T-cell (primary cell): ENCODE results near the gene UBAP1L. TPM values are rescaled to one million over a fixed set of nuclear protein-coding genes. Genes with fewer than 3 reads are reported as not detected.

ENCODE experiments used
- ATAC-seq, 4 experiments: fragments of 200-7000 bp in 3 of 4; fragments of 150-1000 bp in 1 of 4; cut with Tn5 transposase; replicated peaks in 1 of 4; 1 replicate in 3 of 4; 2 replicates in 1 of 4; pipeline ENCODE4 v1.10.0; 2021; ENCODE audit warnings: moderate library complexity in 3 of 4, mild to moderate bottlenecking in 2 of 4, moderate number of reproducible peaks in 1 of 4
- CTCF ChIA-PET, 2 donors: fragments of 300-600 bp; sonication (Branson Sonifier 250); formaldehyde crosslinking; loops; one replicate each; lab custom pipeline; 2022; ENCODE audit warnings: antibody characterized with exemption in 2 of 2; lab: Charles Lee
- POLR2A ChIA-PET, 2 donors: fragments of 300-600 bp; sonication (Branson Sonifier 250); formaldehyde crosslinking; loops; one replicate each; lab custom pipeline; 2022; ENCODE audit warnings: antibody characterized with exemption in 2 of 2; lab: Charles Lee
- DNase-seq, 35 experiments: peaks; one replicate each; pipeline versions ENCODE4 v3.0.0 to v3.0.0-alpha.2; 2013 to 2023
- H3K27ac ChIP-seq: one replicate; pipeline ENCODE4 v1.5.1; 2013; ENCODE audit warnings: low read length
- H3K27me3 ChIP-seq, 2 experiments: replicated peaks in 1 of 2; 1 replicate in 1 of 2; 2 replicates in 1 of 2; pipeline versions ENCODE4 v1.6.1 to v1.7.0; 2013; ENCODE audit warnings: low read length in 1 of 2, mixed read lengths in 1 of 2; ENCODE audit not compliant: control insufficient read depth in 2 of 2, insufficient read depth in 2 of 2; ENCODE audit errors: extremely low read depth in 1 of 2
- H3K36me3 ChIP-seq, 2 donors: 1 replicate in 1 of 2; 2 replicates in 1 of 2; pipeline versions ENCODE4 v1.6.1 to v1.7.0; 2013; ENCODE audit warnings: low read length in 1 of 2; ENCODE audit not compliant: control insufficient read depth in 2 of 2, insufficient read depth in 1 of 2; ENCODE audit errors: extremely low read depth in 1 of 2
- H3K4me1 ChIP-seq, 2 experiments: 1 replicate in 1 of 2; 2 replicates in 1 of 2; pipeline versions ENCODE4 v1.6.1 to v1.7.0; 2013; ENCODE audit warnings: low read length in 2 of 2, mixed read lengths in 1 of 2; ENCODE audit not compliant: insufficient read depth in 2 of 2, control insufficient read depth in 1 of 2; ENCODE audit errors: extremely low read depth in 1 of 2
- H3K4me3 ChIP-seq, 2 donors: 1 replicate in 1 of 2; 2 replicates in 1 of 2; pipeline versions ENCODE4 v1.5.1 to v1.7.0; 2013; ENCODE audit warnings: mild to moderate bottlenecking in 2 of 2, low read length in 1 of 2, moderate library complexity in 1 of 2; ENCODE audit not compliant: control insufficient read depth in 1 of 2; ENCODE audit errors: extremely low read depth in 1 of 2
- H3K9me3 ChIP-seq: 2 replicates; pipeline ENCODE4 v1.7.0; 2013
- H3K27ac Mint-ChIP-seq, 2 donors: one replicate each; pipeline ENCODE4 v1.8.0; 2020 to 2021; ENCODE audit warnings: mild to moderate bottlenecking in 2 of 2, mixed read lengths in 2 of 2
- H3K27me3 Mint-ChIP-seq, 2 donors: one replicate each; pipeline ENCODE4 v1.8.0; 2021 to 2022; ENCODE audit warnings: mixed read lengths in 2 of 2
- H3K36me3 Mint-ChIP-seq: one replicate; pipeline ENCODE4 v1.8.0; 2021; ENCODE audit warnings: mixed read lengths
- H3K4me1 Mint-ChIP-seq, 3 donors: one replicate each; pipeline ENCODE4 v1.8.0; 2020 to 2022; ENCODE audit warnings: mixed read lengths in 3 of 3, mild to moderate bottlenecking in 1 of 3
- H3K4me3 Mint-ChIP-seq, 3 donors: one replicate each; pipeline ENCODE4 v1.8.0; 2020 to 2022; ENCODE audit warnings: mild to moderate bottlenecking in 3 of 3, mixed read lengths in 3 of 3, moderate library complexity in 3 of 3
- H3K9me3 Mint-ChIP-seq, 3 donors: one replicate each; pipeline ENCODE4 v1.8.0; 2020 to 2022; ENCODE audit warnings: mixed read lengths in 3 of 3
- WGBS: methylation state at CpG from one replicate; pipeline ENCODE4 v1.1.5; 2013; ENCODE audit warnings: missing lambda C conversion rate; ENCODE audit not compliant: insufficient coverage; 5-methylcytosine and 5-hydroxymethylcytosine counted together
- total RNA-seq, 35 experiments: library from RNA in 6 of 35; stranded (reverse) in 6 of 35; fragments of 120-200 nt in 1 of 35; gene quantifications; one replicate each; pipeline versions ENCODE4 v1.2.1 to v1.2.4 and lab custom pipeline; 2013 to 2026

Gene UBAP1L
- total RNA-seq, 5 donors from 2014 or later (not counting 1 experiment from before 2014, with no cell fraction given) = 12.5 to 15.1 (median 13.2) TPM

DNA sequence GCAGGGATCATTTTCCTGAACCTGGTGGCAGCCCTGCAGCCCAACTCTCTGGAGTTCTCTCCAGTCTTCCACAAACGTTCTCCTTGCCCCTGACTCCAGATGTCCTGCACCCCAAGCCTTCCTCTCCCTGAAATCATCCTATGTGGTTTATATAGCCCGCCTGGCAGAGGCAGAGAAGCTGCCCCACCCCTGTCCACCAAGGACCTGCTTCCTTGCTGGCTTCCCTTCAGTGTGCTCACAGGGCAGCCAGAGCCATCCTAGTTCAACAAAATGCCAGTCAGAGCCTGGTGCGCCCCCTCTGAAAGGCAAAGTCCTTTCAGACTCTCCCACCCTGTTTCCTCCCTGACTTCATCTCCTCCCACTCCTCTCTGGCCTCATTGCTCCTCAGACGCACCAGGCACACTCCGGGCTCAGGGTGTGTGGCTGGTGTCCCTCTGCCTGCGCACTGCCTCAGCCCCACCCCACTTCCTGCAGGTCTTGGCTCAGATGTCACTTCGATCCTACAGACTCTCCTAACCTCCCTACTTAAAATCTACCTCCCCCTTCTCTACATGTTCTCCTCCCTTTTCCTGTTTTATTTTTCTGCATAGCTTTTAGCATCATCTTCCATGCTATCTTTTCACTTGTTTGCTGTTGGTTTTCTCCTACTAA is 32.6 kb downstream of the UBAP1L start:
- peak overlapping the region in 1 of 3 donors; percentile 30 for H3K4me3 Mint-ChIP-seq
- H3K36me3 ChIP-seq = no peaks in the 10 kb centered on the region
- H3K4me1 Mint-ChIP-seq = peaks cover 20% of the 10 kb centered on the region in 3 donors
- ChIA-PET POLR2A (interaction anchor here in 1 of 2 donors (0.6 to 1.0 kb wide), 2 partner anchors 29 to 49 kb away, joined by 3 read pairs; no protein-coding TSS in a partner anchor), CTCF (interaction anchor here in 1 of 2 donors (1.0 kb wide), 1 partner anchor 49 kb away, joined by 3 read pairs; no protein-coding TSS in a partner anchor)
- H3K27ac ChIP-seq = no peak overlapping the region
- H3K27me3 Mint-ChIP-seq = peaks cover 27 to 28% of the 10 kb centered on the region in 2 donors
- 14% methylated on average over 7 of the region's 7 CpGs for WGBS
- no peaks in the 10 kb centered on the region for H3K9me3 Mint-ChIP-seq
- DNase-seq (peak in 14 of 35 experiments; percentile 6 to 34 (median 12)), ATAC-seq (peak; percentile 63 to 86 (median 72))
- H3K36me3 Mint-ChIP-seq = no peaks in the 10 kb centered on the region
- H3K27me3 ChIP-seq = peaks cover 0 to 52% of the 10 kb centered on the region in 2 experiments
- H3K9me3 ChIP-seq = no peaks in the 10 kb centered on the region
- H3K27ac Mint-ChIP-seq = peak overlapping the region in 1 of 2 donors; percentile 37
- H3K4me3 ChIP-seq = no peak overlapping the region
- H3K4me1 ChIP-seq = peaks cover 2 to 19% of the 10 kb centered on the region in 2 experiments

DNA sequence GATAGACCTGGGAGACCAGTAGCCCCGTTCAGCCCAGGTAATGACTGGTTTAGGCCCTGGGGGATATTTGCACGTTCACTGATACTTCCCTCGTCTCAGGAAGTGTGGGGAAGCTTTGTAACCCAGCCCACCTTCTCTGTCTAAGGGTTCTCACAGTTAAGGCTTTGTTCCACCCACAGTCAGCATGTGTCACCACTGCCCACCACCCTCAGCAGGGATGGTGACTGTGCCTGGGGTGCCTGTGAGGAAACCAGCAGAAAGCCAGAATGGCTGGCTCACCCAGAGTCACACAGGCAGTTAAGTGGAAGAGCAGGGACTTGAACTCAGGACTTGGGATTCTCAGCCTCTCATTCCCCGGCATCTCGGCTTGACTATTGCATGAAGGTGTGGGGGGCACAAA is 33.2 kb downstream of the UBAP1L start:
- H3K9me3 ChIP-seq = no peaks in the 10 kb centered on the region
- no peak overlapping the region for H3K4me3 ChIP-seq
- Mint-ChIP-seq H3K4me1 (peaks cover 20% of the 10 kb centered on the region in 3 donors), H3K4me3 (no peak overlapping the region), H3K27me3 (peaks cover 27 to 28% of the 10 kb centered on the region in 2 donors), H3K9me3 (no peaks in the 10 kb centered on the region), H3K27ac (no peak overlapping the region), H3K36me3 (no peaks in the 10 kb centered on the region)
- POLR2A ChIA-PET = no interaction called here
- peaks cover 0 to 54% of the 10 kb centered on the region in 2 experiments for H3K27me3 ChIP-seq
- CTCF ChIA-PET = no interaction called here
- H3K36me3 ChIP-seq = no peaks in the 10 kb centered on the region
- no peak overlapping the region for H3K27ac ChIP-seq
- peaks cover 2 to 19% of the 10 kb centered on the region in 2 experiments for H3K4me1 ChIP-seq
- DNase-seq (no peak), ATAC-seq (no peak)
- 85% methylated on average over 2 of the region's 5 CpGs for WGBS

DNA sequence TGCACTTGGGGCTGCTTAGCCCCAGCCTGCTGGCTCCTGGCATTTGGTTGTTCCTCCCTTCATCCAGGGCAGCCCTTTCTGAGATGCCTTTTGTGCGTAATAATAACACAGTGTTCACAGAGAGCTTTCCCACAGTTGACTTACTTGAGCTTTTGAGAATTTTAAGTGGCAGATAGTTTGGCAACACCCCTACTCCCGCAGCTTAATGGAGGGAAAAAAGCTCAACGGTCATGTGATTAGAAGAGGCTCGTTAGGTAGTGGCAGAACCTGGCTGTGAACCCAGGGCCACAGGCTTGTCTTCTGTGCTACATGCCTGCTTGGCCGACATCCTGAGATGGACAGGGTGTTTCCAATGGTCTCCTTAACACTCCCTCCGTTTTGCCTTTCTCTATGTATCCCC is 33.7 kb downstream of the UBAP1L start:
- H3K27me3 ChIP-seq = peaks cover 0 to 58% of the 10 kb centered on the region in 2 experiments
- ATAC-seq = no peak
- ChIA-PET POLR2A (no interaction called here), CTCF (no interaction called here)
- Mint-ChIP-seq H3K4me3 (no peak overlapping the region), H3K4me1 (peaks cover 20 to 22% (median 21%) of the 10 kb centered on the region in 3 donors), H3K27ac (no peak overlapping the region), H3K36me3 (no peaks in the 10 kb centered on the region), H3K27me3 (peaks cover 30 to 31% of the 10 kb centered on the region in 2 donors), H3K9me3 (no peaks in the 10 kb centered on the region)
- no peak overlapping the region for H3K27ac ChIP-seq
- no peaks in the 10 kb centered on the region for H3K9me3 ChIP-seq
- 79% methylated on average over 4 of the region's 6 CpGs for WGBS
- peaks cover 2 to 19% of the 10 kb centered on the region in 2 experiments for H3K4me1 ChIP-seq
- H3K4me3 ChIP-seq = no peak overlapping the region
- no peaks in the 10 kb centered on the region for H3K36me3 ChIP-seq
- DNase-seq = no peak

DNA sequence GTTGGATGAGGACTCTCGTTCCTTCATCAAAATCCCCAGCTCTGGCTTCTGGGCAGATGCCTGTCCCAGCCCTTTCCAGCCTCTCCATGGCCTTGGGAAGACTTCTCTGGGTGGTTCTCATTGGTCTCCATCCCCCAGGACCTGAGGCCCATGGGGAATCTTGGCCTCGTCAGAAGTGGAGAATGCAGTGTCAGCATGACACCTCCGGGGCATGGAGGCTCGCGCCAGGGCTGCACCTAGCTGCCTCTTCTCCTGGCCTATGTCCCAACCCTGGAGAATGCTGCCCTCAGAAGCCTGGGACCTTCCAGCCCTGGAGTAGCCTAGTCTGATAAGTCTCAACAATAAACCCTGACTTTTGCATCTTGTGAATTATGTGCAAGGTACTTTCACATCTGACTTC is 35.4 kb downstream of the UBAP1L start:
- H3K27ac ChIP-seq = no peak overlapping the region
- ATAC-seq (no peak), DNase-seq (no peak)
- Mint-ChIP-seq H3K27me3 (peaks cover 32 to 35% of the 10 kb centered on the region in 2 donors), H3K4me1 (peaks cover 20 to 26% (median 21%) of the 10 kb centered on the region in 3 donors), H3K4me3 (no peak overlapping the region), H3K27ac (no peak overlapping the region), H3K9me3 (no peaks in the 10 kb centered on the region), H3K36me3 (no peaks in the 10 kb centered on the region)
- H3K4me1 ChIP-seq = peaks cover 2 to 19% of the 10 kb centered on the region in 2 experiments
- 85% methylated on average over 5 of the region's 5 CpGs for WGBS
- CTCF ChIA-PET = no interaction called here
- no peak overlapping the region for H3K4me3 ChIP-seq
- H3K36me3 ChIP-seq = no peaks in the 10 kb centered on the region
- POLR2A ChIA-PET = no interaction called here
- H3K9me3 ChIP-seq = no peaks in the 10 kb centered on the region
- H3K27me3 ChIP-seq = peaks cover 0 to 49% of the 10 kb centered on the region in 2 experiments

DNA sequence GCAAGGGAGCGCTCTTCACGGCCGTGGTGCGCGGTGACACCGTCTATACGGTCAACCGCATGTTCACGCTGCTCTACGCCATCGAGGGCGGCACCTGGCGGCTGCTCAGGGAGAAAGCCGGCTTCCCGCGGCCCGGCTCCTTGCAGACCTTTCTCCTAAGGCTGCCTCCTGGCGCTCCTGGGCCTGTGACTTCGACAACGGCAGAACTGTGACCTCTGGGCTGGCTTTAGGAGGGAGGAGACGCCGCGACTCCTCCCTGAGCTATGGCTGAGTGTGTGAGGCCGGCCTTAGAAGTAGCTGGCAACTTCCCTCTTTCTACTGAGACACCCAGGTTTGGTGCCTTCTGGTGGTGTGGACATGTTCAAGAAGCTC is 37.0 kb downstream of the UBAP1L start:
- H3K4me3 Mint-ChIP-seq = peak overlapping the region in 2 of 3 donors; percentile 21 to 59

DNA sequence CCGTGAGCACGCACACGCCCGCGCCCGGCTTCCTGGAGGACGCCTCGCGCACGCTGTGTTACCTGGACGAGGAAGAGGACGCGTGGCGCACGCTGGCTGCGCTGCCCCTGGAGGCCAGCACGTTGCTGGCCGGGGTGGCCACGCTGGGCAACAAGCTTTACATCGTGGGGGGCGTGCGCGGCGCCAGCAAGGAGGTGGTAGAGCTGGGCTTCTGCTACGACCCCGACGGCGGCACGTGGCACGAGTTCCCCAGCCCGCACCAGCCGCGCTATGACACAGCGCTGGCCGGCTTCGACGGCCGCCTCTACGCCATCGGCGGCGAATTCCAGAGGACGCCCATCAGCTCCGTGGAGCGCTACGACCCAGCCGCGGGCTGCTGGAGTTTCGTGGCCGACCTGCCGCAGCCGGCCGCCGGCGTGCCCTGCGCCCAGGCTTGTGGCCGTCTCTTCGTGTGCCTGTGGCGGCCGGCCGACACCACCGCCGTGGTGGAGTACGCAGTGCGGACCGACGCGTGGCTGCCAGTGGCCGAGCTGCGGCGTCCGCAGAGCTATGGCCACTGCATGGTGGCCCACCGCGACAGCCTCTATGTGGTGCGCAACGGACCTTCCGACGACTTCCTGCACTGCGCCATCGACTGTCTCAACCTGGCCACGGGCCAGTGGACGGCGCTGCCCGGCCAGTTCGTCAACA is 37.6 kb downstream of the UBAP1L start:
- no peaks in the 10 kb centered on the region for H3K36me3 ChIP-seq
- H3K4me1 Mint-ChIP-seq = peaks cover 13 to 18% (median 16%) of the 10 kb centered on the region in 3 donors
- H3K27me3 Mint-ChIP-seq = peaks cover 23 to 25% of the 10 kb centered on the region in 2 donors
- H3K36me3 Mint-ChIP-seq = no peaks in the 10 kb centered on the region
- peak overlapping the region in 1 of 2 donors; percentile 55 for H3K27ac Mint-ChIP-seq
- peaks cover 2 to 16% of the 10 kb centered on the region in 2 experiments for H3K4me1 ChIP-seq
- 74% methylated on average over 85 of the region's 85 CpGs for WGBS
- H3K27me3 ChIP-seq = peaks cover 0 to 41% of the 10 kb centered on the region in 2 experiments
- H3K27ac ChIP-seq = no peak overlapping the region
- H3K4me3 Mint-ChIP-seq = peak overlapping the region in 1 of 3 donors; percentile 59
- H3K9me3 ChIP-seq = no peaks in the 10 kb centered on the region
- ChIA-PET CTCF (interaction anchor here (1.2 to 1.3 kb wide), 2 partner anchors 43 kb away, joined by 4 to 6 read pairs; no protein-coding TSS in a partner anchor), POLR2A (no interaction called here)
- no peak for DNase-seq
- no peak overlapping the region for H3K4me3 ChIP-seq
- ATAC-seq = no peak
- no peaks in the 10 kb centered on the region for H3K9me3 Mint-ChIP-seq

More for the DNA sequence above, 37.0 kb downstream of the UBAP1L start:
- H3K27me3 ChIP-seq = peaks cover 0 to 44% of the 10 kb centered on the region in 2 experiments
- Mint-ChIP-seq H3K9me3 (no peaks in the 10 kb centered on the region), H3K27ac (peak overlapping the region in 1 of 2 donors; percentile 55), H3K27me3 (peaks cover 28 to 31% of the 10 kb centered on the region in 2 donors), H3K4me1 (peaks cover 18 to 24% (median 21%) of the 10 kb centered on the region in 3 donors), H3K36me3 (no peaks in the 10 kb centered on the region)
- no peak overlapping the region for H3K4me3 ChIP-seq
- ATAC-seq (peak; percentile 49 to 66 (median 64)), DNase-seq (peak in 31 of 35 experiments; percentile 6 to 65 (median 29))
- 9% methylated on average over 19 of the region's 24 CpGs for WGBS
- peaks cover 2 to 19% of the 10 kb centered on the region in 2 experiments for H3K4me1 ChIP-seq
- no peak overlapping the region for H3K27ac ChIP-seq
- no peaks in the 10 kb centered on the region for H3K36me3 ChIP-seq
- H3K9me3 ChIP-seq = no peaks in the 10 kb centered on the region
- CTCF ChIA-PET = interaction anchor here (1.2 to 1.3 kb wide), 2 partner anchors 44 kb away, joined by 4 to 6 read pairs; no protein-coding TSS in a partner anchor
- POLR2A ChIA-PET = no interaction called here
